Left renal pelvis (tissue), 4 donors: ENCODE data around the gene PREX1. TPM values are rescaled to one million over a fixed set of nuclear protein-coding genes. Genes with fewer than 3 reads are reported as not detected.

Experiments used
- DNase-seq, 4 donors: peaks; one replicate each; pipeline ENCODE4 v3.0.0-alpha.2; 2013; ENCODE audit warnings: low read depth in 4 of 4, low spot score in 3 of 4
- polyA plus RNA-seq, 4 donors: library from polyadenylated mRNA; unstranded; fragments of 120-200 nt; gene quantifications; one replicate each; pipeline ENCODE4 v1.2.1, GENCODE V29; 2013; ENCODE audit not compliant: insufficient read length in 4 of 4

The PREX1 gene
- polyA plus RNA-seq, 4 donors = 11.2 to 14.5 (median 14.3) TPM

DNA sequence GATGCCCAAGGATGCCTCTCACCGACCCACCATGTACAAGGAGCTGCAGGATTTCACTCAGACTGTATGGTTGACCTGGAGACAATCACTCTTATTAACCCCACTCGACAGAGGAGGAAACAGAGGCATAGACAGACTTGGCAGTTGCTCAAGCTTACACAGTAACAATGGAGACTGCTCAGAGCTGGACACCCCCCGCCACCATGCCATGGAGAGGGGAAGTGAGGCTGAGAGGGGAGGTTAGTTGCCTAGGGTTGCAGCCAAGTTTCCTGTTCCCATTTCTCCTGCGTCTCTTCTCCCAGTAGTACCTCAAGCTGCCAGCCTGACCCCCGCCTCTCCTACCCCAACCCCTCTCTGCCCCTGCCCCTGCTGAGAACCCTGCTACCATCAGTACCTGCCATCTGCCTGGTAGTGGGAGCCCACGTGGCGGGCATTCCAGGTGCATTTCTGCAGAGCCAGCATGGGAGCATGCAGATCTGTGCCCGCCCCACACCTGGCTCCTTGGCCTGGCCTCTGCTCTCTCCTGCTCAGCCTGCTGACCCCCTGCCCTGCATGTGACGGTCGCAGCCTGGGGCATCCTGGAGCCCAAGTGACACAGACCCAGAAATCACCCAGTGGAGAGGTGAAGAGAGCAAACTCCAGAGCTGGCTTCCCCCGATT is 157.7 kb downstream of the PREX1 start:
- DNase-seq = no peak

DNA sequence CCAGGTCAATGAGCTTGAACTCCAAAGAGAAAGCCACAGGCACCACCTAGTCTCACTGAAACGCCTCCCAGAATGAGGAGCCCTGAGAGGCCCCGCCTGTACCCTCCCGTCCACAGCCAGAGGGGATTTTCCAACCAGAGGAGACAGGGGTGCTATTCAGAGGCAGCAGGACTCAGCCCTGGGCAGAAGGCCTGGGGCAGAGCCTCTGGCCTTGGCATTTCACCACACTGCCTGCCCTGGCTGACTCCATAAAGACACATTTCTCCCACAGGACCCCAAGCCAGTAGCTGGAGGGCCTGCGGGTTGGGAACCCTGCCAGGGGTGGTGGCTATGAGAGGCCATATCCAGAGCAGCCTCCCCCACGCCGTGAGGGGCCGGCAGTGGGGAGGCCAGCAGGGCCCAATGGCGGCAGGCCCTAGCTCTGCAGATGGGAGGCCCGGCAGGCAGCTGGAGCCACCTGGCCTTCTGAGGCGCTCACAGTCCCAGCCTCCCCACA is 159.3 kb downstream of the PREX1 start:
- peak in 3 of 4 donors; percentile 49 to 64 (median 63) for DNase-seq

DNA sequence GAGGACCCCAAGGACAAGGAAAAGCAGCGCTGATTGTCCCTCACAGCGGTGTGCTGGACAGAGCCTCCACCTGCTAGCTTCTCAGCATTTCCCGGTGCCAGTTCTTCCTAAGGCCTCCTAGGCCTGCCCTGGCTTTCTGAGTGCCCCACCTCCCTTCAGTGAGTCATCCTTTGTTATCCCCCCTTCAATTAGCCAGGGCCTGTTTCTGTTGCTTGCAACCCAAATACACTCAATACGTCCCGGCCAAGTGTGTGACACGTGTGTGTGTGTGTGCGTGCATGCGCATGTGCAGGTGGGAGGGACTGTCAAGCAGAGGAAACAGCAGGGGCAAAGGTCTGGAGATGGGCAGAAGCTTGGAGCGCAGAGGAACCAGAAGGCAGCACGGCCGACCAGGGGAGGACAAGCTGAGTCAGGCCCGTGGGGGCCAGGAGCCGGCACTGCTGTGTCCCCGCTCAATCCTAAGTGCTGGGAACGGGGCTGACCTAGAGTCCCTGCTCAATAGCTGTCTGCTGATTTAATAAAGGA is 159.8 kb downstream of the PREX1 start:
- DNase-seq = peak in 1 of 4 donors; percentile 16

DNA sequence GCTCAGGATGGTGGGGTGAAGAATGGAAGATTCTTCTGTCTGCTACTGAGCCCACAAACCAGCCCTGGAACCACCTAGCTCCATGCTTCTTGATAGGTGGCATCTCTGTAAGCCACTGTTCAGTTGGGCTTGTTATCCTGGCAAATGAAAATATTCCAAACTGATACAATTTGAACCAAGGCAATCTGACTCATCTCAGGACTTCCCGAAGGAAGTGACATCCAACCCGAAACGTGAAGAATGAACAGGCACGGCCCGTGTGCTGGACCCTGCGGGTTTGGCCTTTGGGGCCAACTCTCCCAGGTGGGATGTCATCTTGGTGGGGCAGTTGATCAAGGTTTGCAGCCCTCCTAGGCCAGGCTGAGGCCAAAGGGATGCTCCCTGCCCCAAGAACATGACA is 160.3 kb downstream of the PREX1 start:
- no peak for DNase-seq

DNA sequence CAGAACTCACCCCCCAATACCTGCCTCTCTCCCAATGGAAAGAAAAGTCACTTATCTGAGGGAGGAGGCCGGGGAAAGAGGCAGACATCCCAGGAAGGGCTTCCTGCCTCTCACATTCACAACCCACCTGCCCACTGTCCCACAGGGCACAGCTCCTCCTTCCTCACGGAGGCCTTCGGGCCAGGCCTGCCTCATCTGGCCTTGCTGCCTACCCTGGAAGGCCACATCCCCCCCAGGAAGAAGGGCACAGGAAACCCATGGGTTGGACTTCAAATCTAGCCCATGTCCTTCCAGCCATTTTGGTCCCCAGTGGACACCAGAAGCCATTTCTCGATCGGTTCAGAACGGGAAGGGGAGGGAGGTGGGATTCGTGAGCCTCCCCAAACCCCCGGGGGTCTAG is 162.0 kb downstream of the PREX1 start:
- DNase-seq = no peak

DNA sequence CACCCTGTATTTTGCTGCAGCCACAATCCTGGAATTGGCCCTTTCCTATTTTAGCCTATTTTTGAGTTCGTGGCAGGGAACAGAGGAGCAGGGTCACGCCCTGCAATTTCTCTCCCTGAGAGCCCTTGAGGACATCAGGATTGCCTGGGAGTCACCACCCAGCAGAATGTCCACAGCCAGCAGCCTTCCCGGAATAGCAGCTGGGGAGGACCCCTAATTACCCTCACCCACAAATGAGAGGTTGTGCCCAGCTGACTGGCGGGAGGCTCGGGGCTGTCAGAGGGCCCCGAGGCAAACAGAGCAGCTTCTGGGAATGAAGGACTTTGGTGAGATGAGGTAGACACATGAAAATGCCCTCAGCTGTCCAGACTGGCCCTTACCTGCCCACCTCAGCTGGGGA is 165.1 kb downstream of the PREX1 start:
- no peak for DNase-seq

- DNase-seq = no peak
These were observed 166.0 kb downstream of the PREX1 start for GRCh38 chr20:48661575-48662455.

- DNase-seq = no peak
These were observed 167.0 kb downstream of the PREX1 start for GRCh38 chr20:48660788-48661187.

DNA sequence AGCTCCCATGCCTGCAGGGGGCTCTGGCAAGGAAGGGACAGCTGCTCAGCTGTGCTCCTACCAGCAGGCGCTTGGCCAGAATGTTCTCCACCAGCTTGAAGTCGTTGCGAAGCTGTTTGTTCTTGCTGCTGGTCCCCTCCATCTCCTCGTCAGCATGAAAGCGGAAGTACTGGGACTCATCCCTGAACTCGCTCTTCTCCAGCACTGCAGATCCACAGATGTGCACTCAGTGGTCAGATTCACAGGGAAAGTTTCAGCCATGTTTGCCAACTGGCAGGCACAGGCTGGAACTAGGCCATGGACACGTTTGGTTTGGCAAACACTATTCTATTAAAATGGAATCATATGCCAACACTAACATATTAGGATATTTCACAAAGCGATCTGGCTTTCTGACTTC is 167.9 kb downstream of the PREX1 start:
- no peak for DNase-seq

GRCh38 chr20:48658505-48658904 is 169.3 kb downstream of the PREX1 start:
- DNase-seq = no peak

DNA sequence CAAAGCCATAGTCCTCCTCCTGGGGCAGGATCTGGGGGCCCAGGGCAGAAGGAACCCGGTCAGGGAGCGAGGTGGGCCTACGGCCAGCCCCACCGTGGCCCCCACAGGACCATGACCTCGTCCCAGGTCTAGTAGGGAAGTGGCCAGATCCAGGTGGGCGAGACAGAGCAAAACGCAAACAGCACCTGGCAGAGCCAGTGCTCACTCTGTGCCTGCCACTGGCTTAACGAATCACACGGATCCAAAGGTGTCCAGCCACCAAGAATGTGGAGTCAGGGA is 169.7 kb downstream of the PREX1 start:
- DNase-seq = no peak

- DNase-seq = peak in 3 of 4 donors; percentile 44 to 71 (median 61)
These were observed 170.2 kb downstream of the PREX1 start for GRCh38 chr20:48657426-48658197.

- no peak for DNase-seq
These were observed 171.1 kb downstream of the PREX1 start for GRCh38 chr20:48656661-48657211.

- DNase-seq = no peak
These were observed 171.7 kb downstream of the PREX1 start for GRCh38 chr20:48656137-48656536.

DNA sequence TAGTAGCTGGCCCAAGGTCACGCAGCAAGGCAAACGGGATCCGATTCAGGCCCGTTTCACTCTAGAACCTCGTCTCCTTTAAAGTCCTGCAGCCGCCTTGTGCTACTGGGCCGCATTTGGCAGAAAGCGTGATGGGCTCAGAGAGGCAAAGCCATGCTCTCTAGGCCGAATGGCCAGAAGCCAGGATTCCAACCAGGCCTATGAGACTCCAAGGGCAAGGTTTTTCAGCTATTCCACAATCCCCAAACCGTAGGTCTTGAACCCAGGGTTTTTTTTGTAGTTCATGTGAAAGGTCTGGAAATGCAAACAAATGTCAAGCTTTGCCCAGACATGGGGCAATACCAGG is 174.1 kb downstream of the PREX1 start:
- no peak for DNase-seq

- DNase-seq = no peak
These were observed 174.7 kb downstream of the PREX1 start for GRCh38 chr20:48652961-48653705.

GRCh38 chr20:48651960-48652359 is 175.8 kb downstream of the PREX1 start:
- DNase-seq = no peak

GRCh38 chr20:48651271-48651670 is 176.5 kb downstream of the PREX1 start:
- no peak for DNase-seq

GRCh38 chr20:48649868-48650267 is 177.9 kb downstream of the PREX1 start:
- DNase-seq = no peak

- DNase-seq = no peak
These were observed 178.6 kb downstream of the PREX1 start for GRCh38 chr20:48649104-48649626.
